Transverse colon (tissue), 4 donors: ENCODE data around the gene LECT2. TPM values are rescaled to one million over a fixed set of nuclear protein-coding genes. Genes with fewer than 3 reads are reported as not detected.

ENCODE experiments used
- DNase-seq: peaks from one replicate; pipeline ENCODE4 v3.0.0-alpha.2; 2019
- H3K27ac ChIP-seq, 4 donors: fragments of 200-600 bp; sonication (generic); 2 replicates each; pipeline ENCODE4 v1.5.1; 2016 to 2018; ENCODE audit warnings: inconsistent platforms in 4 of 4
- H3K27me3 ChIP-seq: fragments of 200-600 bp; sonication (generic); 2 replicates; pipeline ENCODE4 v1.5.1; 2017; ENCODE audit warnings: inconsistent platforms
- H3K36me3 ChIP-seq, 4 donors: fragments of 200-600 bp; sonication (generic); 2 replicates each; pipeline ENCODE4 v1.5.1; 2017 to 2019; ENCODE audit warnings: inconsistent platforms in 4 of 4
- H3K4me1 ChIP-seq, 4 donors: fragments of 200-600 bp; sonication (generic); 2 replicates each; pipeline ENCODE4 v1.5.1; 2017 to 2020; ENCODE audit warnings: inconsistent platforms in 4 of 4
- H3K4me3 ChIP-seq, 4 donors: fragments of 200-600 bp; sonication (generic); 1 replicate in 1 of 4; 2 replicates in 3 of 4; pipeline versions ENCODE4 v1.5.1 to v1.6.1; 2017 to 2019; ENCODE audit warnings: inconsistent platforms in 4 of 4
- H3K9me3 ChIP-seq, 2 donors: fragments of 200-600 bp; sonication (generic); 2 replicates each; pipeline ENCODE4 v1.5.1; 2017 to 2019; ENCODE audit warnings: inconsistent platforms in 2 of 2
- EP300 ChIP-seq: sonication (generic); formaldehyde crosslinking; IDR thresholded peaks from one replicate; pipeline ENCODE4 v1.6.1; 2017; ENCODE audit warnings: antibody characterized with exemption, low read depth
- POLR2A ChIP-seq: fragments of 450-650 bp; IDR thresholded peaks from one replicate; pipeline ENCODE4 v1.6.1; 2016; ENCODE audit warnings: antibody characterized with exemption, mild to moderate bottlenecking, moderate library complexity
- POLR2AphosphoS5 ChIP-seq, 3 donors: sonication (generic); formaldehyde crosslinking; IDR thresholded peaks; one replicate each; pipeline ENCODE4 v1.6.1; 2016; ENCODE audit warnings: antibody characterized with exemption in 3 of 3
- WGBS, 2 donors: methylation state at CpG; one replicate each; pipeline ENCODE4 v1.1.5; 2018; ENCODE audit warnings: low coverage in 1 of 2; 5-methylcytosine and 5-hydroxymethylcytosine counted together
- in situ Hi-C, 4 donors: fragments of 200-750 bp; cut with MboI; loops; one replicate each; pipeline versions ENCODE4 v1.15.0 to v1.15.1; 2017; ENCODE audit warnings: low sequenced_read_pairs in 3 of 4, low pct_ligation_motif_present in 1 of 4, low pct_unique_long_range_greater_than_20kb in 1 of 4
- intact Hi-C: fragments of 100-400 bp; cut with DNase I; formaldehyde crosslinking; loops from one replicate; pipeline ENCODE4 v1.15.1; 2023; ENCODE audit warnings: low total_unique reads
- total RNA-seq, 4 donors: library from RNA; depleted of rRNA; stranded (reverse); fragments of >200 nt; gene quantifications; one replicate each; pipeline ENCODE4 v1.1.0, GENCODE V29; 2016
- TF ChIP-seq, protein P1 (sequence below), 5 experiments: fragments of 200-600 bp in 3 of 5; fragments of 450-650 bp in 2 of 5; sonication (generic) in 3 of 5; IDR thresholded peaks; 1 replicate in 2 of 5; 2 replicates in 3 of 5; pipeline ENCODE4 v1.5.1; 2016 to 2017; ENCODE audit warnings: antibody characterized with exemption in 5 of 5, inconsistent platforms in 3 of 5, mild to moderate bottlenecking in 2 of 5, moderate library complexity in 1 of 5

Gene LECT2
- total RNA-seq, 4 donors from 2014 or later: not detected

DNA sequence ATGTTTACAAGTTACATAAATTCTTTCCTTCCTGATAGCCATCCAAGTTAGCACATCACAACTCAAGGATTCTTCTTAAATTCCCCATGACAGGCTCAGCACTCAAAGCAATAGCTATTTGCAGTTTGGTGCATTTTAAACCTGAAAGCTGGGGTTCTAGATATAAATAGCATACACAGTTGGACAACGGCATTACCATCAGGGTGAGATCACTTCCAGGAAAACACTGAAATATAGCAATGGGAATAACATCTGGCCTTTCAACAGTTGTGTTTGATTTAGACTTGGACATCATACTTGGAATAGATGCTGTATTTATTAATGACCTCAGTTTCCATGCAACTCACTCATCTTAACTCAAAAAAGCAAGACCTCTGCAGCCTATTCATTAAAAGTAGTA, 24.7 kb upstream of the LECT2 start:
- 50 to 56% methylated on average over 1 of the region's 1 CpG for WGBS, 2 donors
- in situ Hi-C loops: no loop called here

DNA sequence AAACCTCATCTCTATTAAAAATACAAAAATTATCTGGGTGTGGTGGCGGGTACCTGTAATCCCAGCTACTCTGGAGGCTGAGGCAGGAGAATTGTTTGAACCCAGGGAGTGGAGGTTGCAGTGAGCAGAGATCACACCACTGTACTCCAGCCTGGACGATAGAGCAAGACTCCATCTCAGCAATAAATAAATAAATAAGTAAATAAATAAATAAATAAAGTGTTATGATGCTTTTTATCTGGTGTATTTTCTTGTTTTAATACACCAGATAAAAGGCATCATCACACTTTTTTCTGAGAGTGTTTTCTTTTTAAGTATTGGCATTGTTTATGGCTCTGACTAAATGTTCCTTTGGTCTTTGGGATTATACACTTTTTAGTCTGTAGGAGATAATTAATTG, 24.2 kb upstream of the LECT2 start:
- Histone ChIP-seq H3K4me3 (no peak overlapping the region), H3K27ac (no peak overlapping the region), H3K9me3 (no peaks in the 10 kb centered on the region), H3K27me3 (peaks cover 5% of the 10 kb centered on the region), H3K4me1 (peaks cover 0 to 4% (median under 1%) of the 10 kb centered on the region in 4 donors), H3K36me3 (no peaks in the 10 kb centered on the region)
- in situ Hi-C loops (no loop called here), intact Hi-C loops (no loop called here)
- DNase-seq: no peak
- WGBS, 2 donors: 83 to 97% methylated on average over 2 of the region's 2 CpGs
- TF ChIP-seq EP300 (no peak), POLR2AphosphoS5 (IDR thresholded peaks at IDR 0.05) (no peak), POLR2A (no peak)
- TF ChIP-seq, protein P1, sequence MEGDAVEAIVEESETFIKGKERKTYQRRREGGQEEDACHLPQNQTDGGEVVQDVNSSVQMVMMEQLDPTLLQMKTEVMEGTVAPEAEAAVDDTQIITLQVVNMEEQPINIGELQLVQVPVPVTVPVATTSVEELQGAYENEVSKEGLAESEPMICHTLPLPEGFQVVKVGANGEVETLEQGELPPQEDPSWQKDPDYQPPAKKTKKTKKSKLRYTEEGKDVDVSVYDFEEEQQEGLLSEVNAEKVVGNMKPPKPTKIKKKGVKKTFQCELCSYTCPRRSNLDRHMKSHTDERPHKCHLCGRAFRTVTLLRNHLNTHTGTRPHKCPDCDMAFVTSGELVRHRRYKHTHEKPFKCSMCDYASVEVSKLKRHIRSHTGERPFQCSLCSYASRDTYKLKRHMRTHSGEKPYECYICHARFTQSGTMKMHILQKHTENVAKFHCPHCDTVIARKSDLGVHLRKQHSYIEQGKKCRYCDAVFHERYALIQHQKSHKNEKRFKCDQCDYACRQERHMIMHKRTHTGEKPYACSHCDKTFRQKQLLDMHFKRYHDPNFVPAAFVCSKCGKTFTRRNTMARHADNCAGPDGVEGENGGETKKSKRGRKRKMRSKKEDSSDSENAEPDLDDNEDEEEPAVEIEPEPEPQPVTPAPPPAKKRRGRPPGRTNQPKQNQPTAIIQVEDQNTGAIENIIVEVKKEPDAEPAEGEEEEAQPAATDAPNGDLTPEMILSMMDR (IDR thresholded peaks at IDR 0.05): no peak

More for the DNA sequence above, 24.7 kb upstream of the LECT2 start:
- Histone ChIP-seq H3K9me3 (no peaks in the 10 kb centered on the region), H3K4me1 (peaks cover 0 to 4% (median 0%) of the 10 kb centered on the region in 4 donors), H3K36me3 (no peaks in the 10 kb centered on the region), H3K4me3 (no peak overlapping the region), H3K27ac (no peak overlapping the region), H3K27me3 (peaks cover 5% of the 10 kb centered on the region)
- no peak for TF ChIP-seq POLR2A
- TF ChIP-seq EP300: no peak
- peak in 1 of 3 donors; percentile 25 for TF ChIP-seq POLR2AphosphoS5 (IDR thresholded peaks at IDR 0.05)
- intact Hi-C loops: no loop called here
- DNase-seq: no peak

DNA sequence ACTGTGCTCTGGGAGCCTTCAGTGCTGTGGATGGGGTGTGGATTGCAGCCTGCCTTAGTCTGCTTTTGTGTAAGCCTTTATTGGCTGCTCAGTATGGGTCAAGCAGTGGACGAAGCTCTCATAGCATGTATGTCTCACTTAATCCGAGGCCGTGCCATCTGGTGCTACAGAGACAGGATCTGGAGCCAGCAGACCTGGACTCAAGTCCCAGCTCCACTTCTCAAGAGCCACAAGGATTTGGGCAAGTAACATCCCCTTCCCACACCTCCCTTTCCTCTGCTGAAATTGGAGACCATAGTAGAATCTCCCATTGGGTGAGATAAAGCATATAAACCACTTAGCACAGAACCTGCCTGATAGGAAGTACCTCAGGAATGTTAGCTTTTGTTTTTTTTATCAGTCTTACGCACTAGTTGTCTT, 23.4 kb upstream of the LECT2 start:
- Histone ChIP-seq H3K27ac (no peak overlapping the region), H3K4me1 (peaks cover 0 to 10% (median 2%) of the 10 kb centered on the region in 4 donors), H3K36me3 (no peaks in the 10 kb centered on the region), H3K27me3 (peaks cover 5% of the 10 kb centered on the region), H3K4me3 (no peak overlapping the region), H3K9me3 (no peaks in the 10 kb centered on the region)
- in situ Hi-C loops: no loop called here
- WGBS, 2 donors: 85 to 100% methylated on average over 1 to 4 of the region's 4 CpGs
- DNase-seq: no peak
- TF ChIP-seq POLR2AphosphoS5 (IDR thresholded peaks at IDR 0.05) (no peak), POLR2A (no peak), EP300 (no peak)
- TF ChIP-seq, protein P1 (IDR thresholded peaks at IDR 0.05): no peak
- intact Hi-C loops: no loop called here

DNA sequence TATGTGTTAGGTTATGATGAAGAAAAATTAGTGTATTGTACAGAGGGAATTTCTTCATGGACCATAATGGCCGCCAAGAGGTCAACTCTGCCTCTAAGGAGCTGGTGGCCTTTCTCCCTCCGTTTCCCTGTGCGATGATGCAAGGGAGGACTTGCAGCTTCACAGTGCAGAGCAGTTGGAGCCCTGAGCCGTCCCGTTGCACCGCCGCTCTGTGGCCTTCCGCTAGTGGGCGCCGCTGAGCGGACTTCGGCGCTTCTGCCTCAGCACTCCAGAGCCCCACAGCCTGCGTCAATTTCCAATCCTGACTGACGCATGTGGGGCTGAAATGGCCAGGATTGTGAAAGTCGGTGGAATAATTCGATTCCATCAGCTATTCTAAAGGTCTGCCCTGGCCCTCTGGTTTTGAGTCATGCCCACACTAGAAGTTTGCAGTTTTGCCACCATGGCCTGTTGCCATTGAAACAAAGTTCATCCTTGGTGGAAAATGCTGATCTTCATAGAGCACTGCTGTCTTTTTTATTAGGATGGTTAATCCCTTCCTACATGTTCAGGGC, 22.7 kb upstream of the LECT2 start:
- Histone ChIP-seq H3K36me3 (no peaks in the 10 kb centered on the region), H3K9me3 (no peaks in the 10 kb centered on the region), H3K27ac (no peak overlapping the region), H3K4me1 (peaks cover 0 to 11% (median 2%) of the 10 kb centered on the region in 4 donors), H3K27me3 (peaks cover 5% of the 10 kb centered on the region), H3K4me3 (no peak overlapping the region)
- no peak for TF ChIP-seq POLR2A
- TF ChIP-seq, protein P1 (IDR thresholded peaks at IDR 0.05): peak; percentile 47 to 78 (median 69)
- in situ Hi-C loops: no loop called here
- intact Hi-C loops: no loop called here
- DNase-seq: peak; percentile 78
- 32 to 75% methylated on average over 3 to 17 of the region's 17 CpGs for WGBS, 2 donors

DNA sequence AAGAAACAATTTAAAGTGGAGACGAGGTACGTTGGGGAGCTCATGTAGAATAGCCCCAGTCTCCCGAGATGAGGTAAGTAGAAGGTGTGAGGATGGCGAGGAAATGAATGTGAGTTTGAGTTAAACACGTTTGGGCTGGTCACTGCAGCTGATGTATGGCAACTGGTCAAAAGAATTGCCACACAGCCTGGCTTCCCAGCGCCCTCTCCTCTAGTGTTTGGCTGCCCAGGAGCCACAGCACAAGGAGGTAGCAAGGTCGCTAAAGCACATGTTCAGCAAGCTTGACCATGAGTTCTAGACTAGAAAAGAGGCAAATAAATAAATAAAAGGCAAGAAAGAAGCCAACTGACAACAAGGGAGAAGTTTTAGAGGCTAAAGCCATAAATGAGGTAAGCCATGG, 21.4 kb upstream of the LECT2 start:
- Histone ChIP-seq H3K4me3 (no peak overlapping the region), H3K36me3 (no peaks in the 10 kb centered on the region), H3K27ac (no peak overlapping the region), H3K9me3 (no peaks in the 10 kb centered on the region), H3K4me1 (peaks cover 0 to 11% (median 2%) of the 10 kb centered on the region in 4 donors), H3K27me3 (peaks cover 5% of the 10 kb centered on the region)
- intact Hi-C loops (no loop called here), in situ Hi-C loops (no loop called here)
- TF ChIP-seq POLR2AphosphoS5 (IDR thresholded peaks at IDR 0.05) (no peak), POLR2A (no peak)
- TF ChIP-seq, protein P1 (IDR thresholded peaks at IDR 0.05): no peak
- no peak for DNase-seq
- 70 to 90% methylated on average over 6 to 7 of the region's 7 CpGs for WGBS, 2 donors
